Heart right ventricle (tissue), 16 donors: ENCODE measurements around the gene FRMD5. TPM values are rescaled to one million over a fixed set of nuclear protein-coding genes. Genes with fewer than 3 reads are reported as not detected.

ENCODE experiments used
- ATAC-seq, 8 donors: fragments of 200-7000 bp; cut with Tn5 transposase; one replicate each; pipeline ENCODE4 v1.9.1; 2020; ENCODE audit warnings: mild to moderate bottlenecking in 8 of 8, moderate library complexity in 8 of 8, moderate number of reproducible peaks in 1 of 8
- DNase-seq, 2 donors: peaks; one replicate each; pipeline ENCODE4 v3.0.0-alpha.2; 2020
- H3K27ac ChIP-seq, 10 donors: fragments of 200-600 bp; sonication (generic) in 2 of 10; one replicate each; pipeline versions ENCODE4 v1.5.0 to v1.8.0; 2020 to 2022; ENCODE audit warnings: mild to moderate bottlenecking in 3 of 10
- H3K27me3 ChIP-seq, 7 donors: fragments of 200-600 bp; one replicate each; pipeline ENCODE4 v1.8.0; 2021 to 2022; ENCODE audit warnings: mild to moderate bottlenecking in 2 of 7
- H3K36me3 ChIP-seq, 9 donors: fragments of 200-600 bp; sonication (generic) in 1 of 9; one replicate each; pipeline versions ENCODE4 v1.5.0 to v1.8.0; 2020 to 2022; ENCODE audit warnings: mild to moderate bottlenecking in 2 of 9
- H3K4me1 ChIP-seq, 9 donors: fragments of 200-600 bp; sonication (generic) in 1 of 9; one replicate each; pipeline versions ENCODE4 v1.5.0 to v1.8.0; 2020 to 2022; ENCODE audit warnings: mild to moderate bottlenecking in 4 of 9
- H3K4me3 ChIP-seq, 10 donors: fragments of 200-600 bp; sonication (generic) in 2 of 10; one replicate each; pipeline versions ENCODE4 v1.5.0 to v1.8.0; 2020 to 2022; ENCODE audit warnings: mild to moderate bottlenecking in 7 of 10, moderate library complexity in 2 of 10
- H3K9me3 ChIP-seq, 11 donors: fragments of 200-600 bp in 10 of 11; sonication (generic) in 2 of 11; one replicate each; pipeline versions ENCODE4 v1.5.0 to v1.8.0; 2013 to 2022; ENCODE audit warnings: mild to moderate bottlenecking in 2 of 11, control low read depth in 1 of 11, moderate library complexity in 1 of 11
- CTCF ChIP-seq, 9 donors: fragments of 200-600 bp; sonication (generic) in 2 of 9; IDR thresholded peaks; one replicate each; pipeline versions ENCODE4 v1.5.0 to v1.8.0; 2021 to 2022; ENCODE audit warnings: antibody characterized with exemption in 9 of 9, mild to moderate bottlenecking in 5 of 9, moderate library complexity in 1 of 9
- WGBS, 2 donors: extraction: QIAGEN DNeasy Blood & Tissue Kit; methylation state at CpG; one replicate each; pipeline ENCODE4 v1.1.7; 2013; ENCODE audit warnings: inconsistent platforms in 1 of 2; 5-methylcytosine and 5-hydroxymethylcytosine counted together
- intact Hi-C, 10 donors: fragments of 100-400 bp; cut with DNase I; formaldehyde crosslinking; loops; one replicate each; pipeline versions ENCODE4 v1.11.1 to v1.14.2; 2022
- polyA plus RNA-seq, 2 donors: library from polyadenylated mRNA; stranded (reverse); fragments of 200-250 nt; gene quantifications; one replicate each; pipeline ENCODE4 v1.2.3, GENCODE V29; 2013
- total RNA-seq, 10 donors: library from RNA; stranded (reverse); fragmentation: NEBNext Ultra II Directional in 3 of 10; extraction: Animal tissue kit (Norgen Biotek cat#: 25700) in 3 of 10; gene quantifications; one replicate each; pipeline versions ENCODE4 v1.2.1 to v1.2.4, GENCODE V29; 2021 to 2023
- donor health status: Arrhythmogenic right ventricular cardiomyopathy.
- donor health status: ischemic (EF 13 %, LVEDD 7.1; RV severe dilation, severe dysfunction).
- donor health status: healthy with polysubstance abuse.
- donor health status: DM: no; HTN: yes; CAD: no.
- donor health status: DM: no; HTN: no; CAD: no.
- donor health status: ischemic (EF 25% LVEDD 6.9; RV normal size, moderate dysfunction).
- donor health status: ischemic (EF 25% LVEDD 5.7; RV mildly dilated, moderate dysfunction).
- donor health status: healthy.
- donor health status: DM: yes; HTN: yes; CAD: no.
- donor health status: Ischemic cardiomyopathy.
- donor health status: ischemic (EF 35%, LVEDD 5.7; RV mildly dilated, moderate dysfunction).
- donor health status: nonischemic (EF 11% LVEDD 7.7; RV severe dilation, severe dysfunction).
- donor health status: DM: yes; HTN: yes; CAD: no.
- donor health status: PGD.
- donor health status: ischemic (EF 29% LVEDD 5.4; RV normal size, mild dysfunction).
- donor health status: nonischemic (EF 23%, LVEDD 6.1; RV moderate dilation, normal function).

The FRMD5 gene
- total and polyA plus RNA-seq, 12 donors = 7.2 to 86.3 (median 55.3) TPM

GRCh38 chr15:44087578-44088465 lies 107.2 kb downstream of the FRMD5 start:
- no peak overlapping the region for H3K27ac ChIP-seq
- peaks cover 0 to 13% (median 0%) of the 10 kb centered on the region in 9 donors for H3K4me1 ChIP-seq
- TF ChIP-seq CTCF (IDR thresholded peaks at IDR 0.05) = no peak
- DNase-seq (no peak), ATAC-seq (no peak)
- no peaks in the 10 kb centered on the region for H3K27me3 ChIP-seq
- H3K9me3 ChIP-seq = no peaks in the 10 kb centered on the region
- H3K36me3 ChIP-seq = no peaks in the 10 kb centered on the region
- intact Hi-C loops = no loop called here
- H3K4me3 ChIP-seq = no peak overlapping the region
- WGBS, 2 donors = 58 to 73% methylated on average over 3 of the region's 3 CpGs

GRCh38 chr15:44084770-44085169 lies 110.3 kb downstream of the FRMD5 start:
- Histone ChIP-seq H3K4me3 (no peak overlapping the region), H3K27me3 (peaks cover 0 to 3% (median 0%) of the 10 kb centered on the region in 7 donors), H3K4me1 (no peaks in the 10 kb centered on the region), H3K9me3 (no peaks in the 10 kb centered on the region), H3K27ac (no peak overlapping the region), H3K36me3 (no peaks in the 10 kb centered on the region)
- TF ChIP-seq CTCF (IDR thresholded peaks at IDR 0.05) = no peak
- WGBS, 2 donors = 65 to 76% methylated on average over 2 of the region's 2 CpGs
- intact Hi-C loops = no loop called here
- ATAC-seq (no peak), DNase-seq (no peak)

DNA sequence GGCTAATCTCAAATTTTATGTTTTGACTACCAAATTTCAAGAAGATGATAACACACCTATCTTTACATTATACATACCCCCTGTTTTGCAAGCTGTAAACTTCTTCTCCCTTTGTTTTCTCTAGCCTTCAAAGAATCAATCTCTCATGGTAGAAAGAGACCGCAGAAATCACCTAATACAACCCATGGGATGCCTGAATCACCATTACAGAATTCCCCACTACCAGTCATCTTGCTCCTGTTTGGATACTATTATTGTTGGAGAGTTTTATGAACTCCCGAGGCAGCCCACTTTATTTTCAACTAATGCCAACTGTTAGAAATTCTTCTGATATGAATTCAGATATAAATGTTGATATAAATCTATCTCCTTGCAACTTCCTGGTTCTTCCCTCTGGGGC lies 110.9 kb downstream of the FRMD5 start:
- H3K4me1 ChIP-seq = no peaks in the 10 kb centered on the region
- intact Hi-C loops = no loop called here
- H3K27ac ChIP-seq = no peak overlapping the region
- 87 to 93% methylated on average over 2 of the region's 2 CpGs for WGBS, 2 donors
- no peaks in the 10 kb centered on the region for H3K36me3 ChIP-seq
- no peak for DNase-seq
- H3K27me3 ChIP-seq = peaks cover 0 to 3% (median 0%) of the 10 kb centered on the region in 7 donors
- no peaks in the 10 kb centered on the region for H3K9me3 ChIP-seq
- no peak overlapping the region for H3K4me3 ChIP-seq
- no peak for TF ChIP-seq CTCF (IDR thresholded peaks at IDR 0.05)
- ATAC-seq = no peak

GRCh38 chr15:44082558-44083157 lies 112.4 kb downstream of the FRMD5 start:
- 64 to 85% methylated on average over 1 of the region's 1 CpG for WGBS, 2 donors
- Histone ChIP-seq H3K4me3 (no peak overlapping the region), H3K27ac (no peak overlapping the region), H3K4me1 (no peaks in the 10 kb centered on the region), H3K36me3 (no peaks in the 10 kb centered on the region), H3K9me3 (peaks cover 0 to 9% (median 0%) of the 10 kb centered on the region in 11 donors), H3K27me3 (peaks cover 0 to 3% (median 0%) of the 10 kb centered on the region in 7 donors)
- DNase-seq (no peak), ATAC-seq (no peak)
- intact Hi-C loops = no loop called here
- no peak for TF ChIP-seq CTCF (IDR thresholded peaks at IDR 0.05)
